ENCODE data around the gene USP3. TPM values are rescaled to one million over a fixed set of nuclear protein-coding genes. Genes with fewer than 3 reads are reported as not detected.
A peak's percentile ranks its signal among the peaks of the same experiment; 100 is the strongest.

USP3 gene
- total and polyA plus RNA-seq, 4 donors: 8.5 to 25.4 (median 14.8) TPM

DNA sequence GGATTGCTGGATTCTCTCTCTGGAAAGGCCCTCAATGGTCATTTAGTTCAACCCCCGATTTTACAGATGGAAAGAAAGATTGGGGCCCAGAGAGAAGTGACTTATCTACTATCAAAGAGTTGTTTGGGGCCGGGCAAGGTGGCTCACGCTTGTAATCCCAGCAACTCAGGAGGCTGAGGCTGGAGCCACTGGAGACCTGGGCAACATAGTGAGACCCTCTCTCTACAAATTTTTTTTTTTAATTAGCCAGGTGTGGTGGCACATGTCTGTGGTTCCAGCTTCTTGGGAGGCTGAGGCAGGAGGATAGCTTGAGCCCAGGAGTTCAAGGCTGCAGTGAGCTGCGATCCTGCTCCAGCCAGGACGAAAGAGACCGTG is 5.2 kb upstream of the USP3 start:
- H3K9ac ChIP-seq (ENCODE audit: low read depth in 1 of 2, low read length in 2 of 2): peak overlapping the region in 1 of 2 donors; percentile 9
- H3K4me3 ChIP-seq (ENCODE audit: low read depth in 1 of 3, low read length in 3 of 3): no peak overlapping the region
- no peak for DNase-seq (ENCODE audit: low spot score)
- WGBS: 94% methylated on average over 6 of the region's 6 CpGs
- peaks cover 13 to 39% (median 26%) of the 10 kb centered on the region in 4 donors for H3K4me1 ChIP-seq (ENCODE audit: control insufficient read depth in 4 of 4, insufficient read depth in 4 of 4, low read length in 3 of 4)
- no peaks in the 10 kb centered on the region for H3K36me3 ChIP-seq (ENCODE audit: control insufficient read depth in 4 of 4, insufficient read depth in 3 of 4, low read depth in 1 of 4, low read length in 3 of 4)
- H3K27ac ChIP-seq (ENCODE audit: low read depth in 1 of 2, low read length in 2 of 2): peak overlapping the region; percentile 98
- TF ChIP-seq YY1 (IDR thresholded peaks at IDR 0.05) (no peak), SP1 (IDR thresholded peaks at IDR 0.05) (no peak), HNF4G (IDR thresholded peaks at IDR 0.05) (no peak), FOXA1 (IDR thresholded peaks at IDR 0.05) (no peak), ZBTB33 (IDR thresholded peaks at IDR 0.05) (no peak), GABPA (IDR thresholded peaks at IDR 0.05 in 1 of 2, conservative IDR thresholded peaks at IDR 0.05 in 1 of 2) (no peak), RXRA (IDR thresholded peaks at IDR 0.05) (no peak), HNF4A (conservative IDR thresholded peaks at IDR 0.05) (no peak), EGR1 (IDR thresholded peaks at IDR 0.05; ENCODE audit: low read depth in 2 of 2) (no peak), TAF1 (conservative IDR thresholded peaks at IDR 0.05) (no peak), ATF3 (IDR thresholded peaks at IDR 0.05) (no peak), JUND (IDR thresholded peaks at IDR 0.05) (no peak), CTCF (IDR thresholded peaks at IDR 0.05; ENCODE audit: low read depth, low read length, missing input control) (no peak), RAD21 (IDR thresholded peaks at IDR 0.05) (no peak), FOXA2 (IDR thresholded peaks at IDR 0.05) (no peak), NR2F2 (IDR thresholded peaks at IDR 0.05) (no peak)
- TF ChIP-seq, protein P1, sequence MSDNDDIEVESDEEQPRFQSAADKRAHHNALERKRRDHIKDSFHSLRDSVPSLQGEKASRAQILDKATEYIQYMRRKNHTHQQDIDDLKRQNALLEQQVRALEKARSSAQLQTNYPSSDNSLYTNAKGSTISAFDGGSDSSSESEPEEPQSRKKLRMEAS (IDR thresholded peaks at IDR 0.05): no peak
- TF ChIP-seq, protein P2, sequence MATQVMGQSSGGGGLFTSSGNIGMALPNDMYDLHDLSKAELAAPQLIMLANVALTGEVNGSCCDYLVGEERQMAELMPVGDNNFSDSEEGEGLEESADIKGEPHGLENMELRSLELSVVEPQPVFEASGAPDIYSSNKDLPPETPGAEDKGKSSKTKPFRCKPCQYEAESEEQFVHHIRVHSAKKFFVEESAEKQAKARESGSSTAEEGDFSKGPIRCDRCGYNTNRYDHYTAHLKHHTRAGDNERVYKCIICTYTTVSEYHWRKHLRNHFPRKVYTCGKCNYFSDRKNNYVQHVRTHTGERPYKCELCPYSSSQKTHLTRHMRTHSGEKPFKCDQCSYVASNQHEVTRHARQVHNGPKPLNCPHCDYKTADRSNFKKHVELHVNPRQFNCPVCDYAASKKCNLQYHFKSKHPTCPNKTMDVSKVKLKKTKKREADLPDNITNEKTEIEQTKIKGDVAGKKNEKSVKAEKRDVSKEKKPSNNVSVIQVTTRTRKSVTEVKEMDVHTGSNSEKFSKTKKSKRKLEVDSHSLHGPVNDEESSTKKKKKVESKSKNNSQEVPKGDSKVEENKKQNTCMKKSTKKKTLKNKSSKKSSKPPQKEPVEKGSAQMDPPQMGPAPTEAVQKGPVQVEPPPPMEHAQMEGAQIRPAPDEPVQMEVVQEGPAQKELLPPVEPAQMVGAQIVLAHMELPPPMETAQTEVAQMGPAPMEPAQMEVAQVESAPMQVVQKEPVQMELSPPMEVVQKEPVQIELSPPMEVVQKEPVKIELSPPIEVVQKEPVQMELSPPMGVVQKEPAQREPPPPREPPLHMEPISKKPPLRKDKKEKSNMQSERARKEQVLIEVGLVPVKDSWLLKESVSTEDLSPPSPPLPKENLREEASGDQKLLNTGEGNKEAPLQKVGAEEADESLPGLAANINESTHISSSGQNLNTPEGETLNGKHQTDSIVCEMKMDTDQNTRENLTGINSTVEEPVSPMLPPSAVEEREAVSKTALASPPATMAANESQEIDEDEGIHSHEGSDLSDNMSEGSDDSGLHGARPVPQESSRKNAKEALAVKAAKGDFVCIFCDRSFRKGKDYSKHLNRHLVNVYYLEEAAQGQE (IDR thresholded peaks at IDR 0.05): no peak
- H3K27me3 ChIP-seq (ENCODE audit: control insufficient read depth in 4 of 4, insufficient read depth in 4 of 4, low read length in 3 of 4): no peaks in the 10 kb centered on the region
- no peaks in the 10 kb centered on the region for H3K9me3 ChIP-seq (ENCODE audit: control insufficient read depth in 4 of 4, low read length in 3 of 4)

Measured in liver (tissue), 9 donors.